ENCODE results near the gene NIM1K. TPM values are rescaled to one million over a fixed set of nuclear protein-coding genes. Genes with fewer than 3 reads are reported as not detected.

NIM1K gene
- total and polyA plus RNA-seq, 2 donors (not counting 3 experiments of a cell fraction or from before 2014, with no cell fraction given), result 0.04 to 0.49 TPM

GRCh38 chr5:43309637-43310036 is 117.6 kb downstream of the NIM1K start:
- Histone ChIP-seq H4K20me1 (replicated peaks; ENCODE audit: control insufficient read depth, extremely low read depth, insufficient read depth, low read length) (peaks cover 6% of the 10 kb centered on the region), H3K27ac (ENCODE audit: insufficient read depth, low read depth, low read length) (no peak overlapping the region), H3K79me2 (ENCODE audit: control insufficient read depth, insufficient read depth, low read length) (peaks cover 85% of the 10 kb centered on the region), H3K4me1 (ENCODE audit: control insufficient read depth, extremely low read depth, insufficient read depth, low read length) (peaks cover 35% of the 10 kb centered on the region), H3K36me3 (ENCODE audit: control insufficient read depth in 2 of 2, extremely low read depth in 1 of 2, insufficient read depth in 2 of 2, low read length in 2 of 2) (peaks cover 0 to 3% of the 10 kb centered on the region in 2 experiments), H3K9me1 (replicated peaks; ENCODE audit: control insufficient read depth, extremely low read depth, insufficient read depth, low read length) (no peaks in the 10 kb centered on the region), H2AFZ (ENCODE audit: low read depth, low read length) (no peak overlapping the region), H3K9me3 (replicated peaks; ENCODE audit: control insufficient read depth, insufficient read depth, low read length) (no peaks in the 10 kb centered on the region), H3K27me3 (ENCODE audit: control insufficient read depth in 2 of 2, insufficient read depth in 2 of 2, low read length in 2 of 2) (no peaks in the 10 kb centered on the region), H3K9ac (replicated peaks; ENCODE audit: extremely low read depth, insufficient read depth, low read length) (no peak overlapping the region), H3K4me3 (replicated peaks in 1 of 3; ENCODE audit: insufficient read depth in 1 of 3, low read depth in 1 of 3, low read length in 3 of 3) (peak overlapping the region in 1 of 3 experiments; percentile 23), H3K4me2 (ENCODE audit: insufficient read depth, low read length) (peak overlapping the region; percentile 49)
- no TSS peak for BruUV-seq (replicated peaks)
- no peak for FAIRE-seq
- DNase-seq (ENCODE audit: low read depth, low spot score), result no peak
- no peak for TF ChIP-seq MAX (IDR thresholded peaks at IDR 0.05; ENCODE audit: insufficient read depth, insufficient read length)
- TF ChIP-seq JUN (IDR thresholded peaks at IDR 0.05; ENCODE audit: borderline replicate concordance, insufficient read depth, insufficient read length, low read depth), result no peak
- TF ChIP-seq CTCF (IDR thresholded peaks at IDR 0.05; ENCODE audit: extremely low read depth in 1 of 2, insufficient read depth in 1 of 2, low read depth in 1 of 2, low read length in 2 of 2), result no peak
- TF ChIP-seq FOS (IDR thresholded peaks at IDR 0.05; ENCODE audit: borderline replicate concordance, insufficient read depth, low read length), result no peak
- no peak for TF ChIP-seq MYC (IDR thresholded peaks at IDR 0.05; ENCODE audit: low read depth, low read length)
- TF ChIP-seq POLR2A (IDR thresholded peaks at IDR 0.05; ENCODE audit: low read depth, low read length), result no peak
- TF ChIP-seq GATA2 (IDR thresholded peaks at IDR 0.05; ENCODE audit: insufficient read depth, insufficient read length, low read depth, low read length), result no peak
- TF ChIP-seq EZH2 (IDR thresholded peaks at IDR 0.05; ENCODE audit: borderline replicate concordance, low read depth, low read length, severe bottlenecking), result no peak
- TF ChIP-seq POLR2AphosphoS5 (IDR thresholded peaks at IDR 0.05; ENCODE audit: insufficient read depth, low read depth, low read length), result no peak
- intact Hi-C loops (cut with micrococcal nuclease) (loop anchor here (5.0 to 10.0 kb wide), 6 partner anchors 82 to 1517 kb away; partner anchors contain the start of genes NNT and RIMOC1), dilution Hi-C loops (cut with MboI; ENCODE audit: extremely low pct_ligation_motif_present, low sequenced_read_pairs) (no loop called here)
- ChIA-PET CTCF (interaction anchor here (1.1 to 2.2 kb wide), 2 partner anchors 15 to 175 kb away, joined by 4 to 6 read pairs; partner anchors contain the start of gene TMEM267), POLR2A (no interaction called here)
